ENCODE data around the gene LRRC8C.
"Not testable (repeated sequence)": the region's sequence is repeated elsewhere in the genome, so short reads cannot be mapped to it uniquely, and the experiment has no call there.

LRRC8C gene

GRCh38 chr1:89632657-89633247 lies at the start of gene LRRC8C:
Gene LRRC8C (plus strand): TSS chr1:89633120. CDS start chr1:89686474, 53,354 bp downstream.
- DNase-seq, result peak; percentile 97

GRCh38 chr1:89584211-89584610 lies 48.7 kb upstream of the LRRC8C start:
- no peak for DNase-seq

GRCh38 chr1:89584781-89585180 lies 48.1 kb upstream of the LRRC8C start:
- no peak for DNase-seq

- no peak for DNase-seq
Measured at GRCh38 chr1:89587729-89588161, 45.2 kb upstream of the LRRC8C start.

GRCh38 chr1:89588480-89588879 lies 44.4 kb upstream of the LRRC8C start:
- DNase-seq, result no peak

- DNase-seq, result no peak
Measured at GRCh38 chr1:89589515-89589914, 43.4 kb upstream of the LRRC8C start.

GRCh38 chr1:89590341-89591080 lies 42.4 kb upstream of the LRRC8C start:
- no peak for DNase-seq

- DNase-seq, result not testable (repeated sequence)
Measured at GRCh38 chr1:89592861-89593302, 40.0 kb upstream of the LRRC8C start.

- no peak for DNase-seq
Measured at GRCh38 chr1:89594096-89594740, 38.7 kb upstream of the LRRC8C start.

GRCh38 chr1:89596698-89597097 lies 36.2 kb upstream of the LRRC8C start:
- no peak for DNase-seq

- no peak for DNase-seq
Measured at GRCh38 chr1:89598450-89599331, 34.2 kb upstream of the LRRC8C start.

- no peak for DNase-seq
Measured at GRCh38 chr1:89599332-89599630, 33.6 kb upstream of the LRRC8C start.

- DNase-seq, result no peak
Measured at GRCh38 chr1:89600451-89601224, 32.3 kb upstream of the LRRC8C start.

GRCh38 chr1:89602871-89603404 lies 30.0 kb upstream of the LRRC8C start:
- DNase-seq, result no peak

GRCh38 chr1:89603651-89604413 lies 29.1 kb upstream of the LRRC8C start:
- peak; percentile 82 for DNase-seq

- peak; percentile 71 for DNase-seq
Measured at GRCh38 chr1:89604414-89604735, 28.5 kb upstream of the LRRC8C start.

GRCh38 chr1:89605692-89606091 lies 27.2 kb upstream of the LRRC8C start:
- DNase-seq, result no peak

GRCh38 chr1:89606227-89606980 lies 26.5 kb upstream of the LRRC8C start:
- no peak for DNase-seq

- DNase-seq, result no peak
Measured at GRCh38 chr1:89607156-89607555, 25.8 kb upstream of the LRRC8C start.

GRCh38 chr1:89607586-89608318 lies 25.2 kb upstream of the LRRC8C start:
- no peak for DNase-seq

Data from activated CD8-positive, alpha-beta memory T cell treated with anti-CD3 and anti-CD28 coated beads for 24 hours (primary cell).